ENCODE measurements around the gene MAML2. TPM values are rescaled to one million over a fixed set of nuclear protein-coding genes. Genes with fewer than 3 reads are reported as not detected.

The MAML2 gene
- total RNA-seq, 2 experiments from 2014 or later, result 11.8 to 12.5 TPM

DNA sequence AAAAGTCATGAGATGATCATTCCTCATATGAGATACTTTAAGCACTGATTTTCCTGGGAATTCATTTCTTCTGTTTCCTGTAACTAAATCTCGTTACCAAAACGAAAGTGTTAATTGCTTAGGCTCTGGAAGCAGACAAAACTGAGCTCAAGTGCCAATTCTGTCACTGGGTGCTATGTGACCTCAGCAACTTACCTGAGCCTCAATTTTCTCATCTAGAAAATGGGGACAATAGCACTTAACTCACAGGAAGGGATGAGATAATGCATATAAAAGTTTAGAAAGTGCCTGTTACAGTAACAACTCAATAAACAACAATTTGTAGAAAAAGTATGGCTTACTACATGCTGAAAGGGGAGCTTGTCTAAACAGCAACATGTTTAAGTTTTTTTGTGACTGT lies 248.8 kb downstream of the MAML2 start:
- Mint-ChIP-seq H3K4me3 (no peak overlapping the region), H3K36me3 (ENCODE audit: low read depth) (peaks cover 28% of the 10 kb centered on the region), H3K27ac (no peak overlapping the region), H3K4me1 (ENCODE audit: low read depth) (peaks cover 73% of the 10 kb centered on the region), H3K27me3 (no peaks in the 10 kb centered on the region), H3K9me3 (no peaks in the 10 kb centered on the region)
- no peak for ATAC-seq
- no peak for DNase-seq
- CTCF ChIA-PET, result interaction anchor here (0.7 to 1.9 kb wide), 4 partner anchors 11 to 300 kb away, joined by 3 to 5 read pairs (median 4); partner anchors contain the start of gene MAML2
- TF ChIP-seq, protein P1, sequence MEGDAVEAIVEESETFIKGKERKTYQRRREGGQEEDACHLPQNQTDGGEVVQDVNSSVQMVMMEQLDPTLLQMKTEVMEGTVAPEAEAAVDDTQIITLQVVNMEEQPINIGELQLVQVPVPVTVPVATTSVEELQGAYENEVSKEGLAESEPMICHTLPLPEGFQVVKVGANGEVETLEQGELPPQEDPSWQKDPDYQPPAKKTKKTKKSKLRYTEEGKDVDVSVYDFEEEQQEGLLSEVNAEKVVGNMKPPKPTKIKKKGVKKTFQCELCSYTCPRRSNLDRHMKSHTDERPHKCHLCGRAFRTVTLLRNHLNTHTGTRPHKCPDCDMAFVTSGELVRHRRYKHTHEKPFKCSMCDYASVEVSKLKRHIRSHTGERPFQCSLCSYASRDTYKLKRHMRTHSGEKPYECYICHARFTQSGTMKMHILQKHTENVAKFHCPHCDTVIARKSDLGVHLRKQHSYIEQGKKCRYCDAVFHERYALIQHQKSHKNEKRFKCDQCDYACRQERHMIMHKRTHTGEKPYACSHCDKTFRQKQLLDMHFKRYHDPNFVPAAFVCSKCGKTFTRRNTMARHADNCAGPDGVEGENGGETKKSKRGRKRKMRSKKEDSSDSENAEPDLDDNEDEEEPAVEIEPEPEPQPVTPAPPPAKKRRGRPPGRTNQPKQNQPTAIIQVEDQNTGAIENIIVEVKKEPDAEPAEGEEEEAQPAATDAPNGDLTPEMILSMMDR (IDR thresholded peaks at IDR 0.05), result no peak
- intact Hi-C loops (cut with micrococcal nuclease), result no loop called here
- POLR2A ChIA-PET, result interaction anchor here (1.3 kb wide), 1 partner anchor 17 kb away, joined by 3 read pairs; no protein-coding TSS in a partner anchor

DNA sequence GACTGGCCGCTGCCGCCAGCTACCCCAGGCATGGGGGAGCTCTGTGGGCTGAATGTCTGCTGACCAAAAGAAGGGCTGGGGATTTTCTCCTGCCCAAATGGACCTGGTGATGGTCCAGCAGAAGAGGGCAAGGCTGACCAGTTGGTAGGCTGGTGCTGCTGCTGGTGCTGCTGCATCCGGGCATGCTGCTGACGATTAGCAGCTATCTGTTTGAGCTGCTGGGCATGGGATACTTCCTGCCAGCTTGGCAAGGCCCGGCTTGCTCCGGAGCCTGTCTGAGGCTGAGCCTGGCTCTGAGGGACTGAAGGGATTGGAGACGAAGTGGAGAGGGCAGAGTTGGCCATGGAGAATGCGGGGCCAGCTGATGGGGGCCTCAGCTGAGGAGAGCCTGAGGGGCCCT lies 250.5 kb downstream of the MAML2 start:
- intact Hi-C loops (cut with micrococcal nuclease), result no loop called here
- H3K4me1 Mint-ChIP-seq (ENCODE audit: low read depth), result peaks cover 76% of the 10 kb centered on the region
- CTCF ChIA-PET, result interaction anchor here (0.8 to 2.9 kb wide), 14 partner anchors 9 to 302 kb away, joined by 3 to 13 read pairs (median 4); partner anchors contain the start of gene MAML2
- ATAC-seq (no peak), DNase-seq (no peak)
- H3K27me3 Mint-ChIP-seq, result no peaks in the 10 kb centered on the region
- TF ChIP-seq, protein P1 (IDR thresholded peaks at IDR 0.05), result no peak
- no peak overlapping the region for H3K27ac Mint-ChIP-seq
- no peak overlapping the region for H3K4me3 Mint-ChIP-seq
- H3K36me3 Mint-ChIP-seq (ENCODE audit: low read depth), result peaks cover 33% of the 10 kb centered on the region
- H3K9me3 Mint-ChIP-seq, result no peaks in the 10 kb centered on the region
- POLR2A ChIA-PET, result interaction anchor here (1.1 kb wide), 1 partner anchor 17 kb away, joined by 3 read pairs; no protein-coding TSS in a partner anchor

DNA sequence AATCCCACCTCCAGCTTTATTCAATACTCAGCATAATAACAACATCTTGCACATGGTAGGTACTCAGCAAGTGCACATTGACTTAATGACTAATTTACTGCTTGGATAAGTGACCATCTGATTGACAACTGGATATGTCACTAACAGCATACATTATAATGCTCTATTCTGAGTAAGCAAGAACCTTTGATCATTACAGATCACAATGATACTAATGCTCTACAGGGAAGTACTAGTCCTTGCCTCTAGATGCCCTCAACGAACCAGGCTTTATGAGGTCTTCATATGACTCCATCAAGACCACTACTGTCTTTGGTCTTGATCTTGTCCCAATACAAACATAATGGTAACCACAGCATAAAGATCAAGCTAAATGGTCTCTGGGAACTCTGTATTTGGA lies 251.5 kb downstream of the MAML2 start:
- TF ChIP-seq, protein P1 (IDR thresholded peaks at IDR 0.05), result peak; percentile 14
- H3K4me3 Mint-ChIP-seq, result no peak overlapping the region
- intact Hi-C loops (cut with micrococcal nuclease), result no loop called here
- peaks cover 41% of the 10 kb centered on the region for H3K36me3 Mint-ChIP-seq (ENCODE audit: low read depth)
- DNase-seq (peak; percentile 33), ATAC-seq (peak; percentile 96)
- no peaks in the 10 kb centered on the region for H3K27me3 Mint-ChIP-seq
- ChIA-PET CTCF (interaction anchor here (0.7 to 2.9 kb wide), 20 partner anchors 9 to 303 kb away, joined by 3 to 13 read pairs (median 4); partner anchors contain the start of gene MAML2), POLR2A (interaction anchor here (0.6 to 1.1 kb wide), 4 partner anchors 8 to 62 kb away, joined by 3 to 5 read pairs (median 3); no protein-coding TSS in a partner anchor)
- H3K4me1 Mint-ChIP-seq (ENCODE audit: low read depth), result peaks cover 73% of the 10 kb centered on the region
- H3K27ac Mint-ChIP-seq, result no peak overlapping the region
- no peaks in the 10 kb centered on the region for H3K9me3 Mint-ChIP-seq

DNA sequence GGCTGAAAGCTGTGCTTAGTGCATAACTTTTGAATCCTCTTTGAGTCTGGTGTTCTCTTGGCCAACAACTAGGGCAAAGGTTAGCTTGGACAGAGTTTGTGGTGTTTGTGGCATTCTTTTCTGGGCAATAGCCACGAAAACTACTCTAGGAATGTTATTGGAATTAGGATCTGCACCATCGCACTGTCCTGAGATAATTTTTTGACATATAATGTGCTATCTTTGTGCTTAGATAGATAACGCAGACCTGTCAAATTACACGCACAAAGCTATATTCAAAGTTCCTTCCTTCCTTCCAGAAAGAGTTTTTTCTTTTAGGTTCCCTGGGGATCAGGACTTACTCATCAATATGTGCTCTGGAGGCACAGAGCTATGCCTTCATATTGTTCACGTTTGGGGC lies 252.3 kb downstream of the MAML2 start:
- Mint-ChIP-seq H3K27ac (no peak overlapping the region), H3K36me3 (ENCODE audit: low read depth) (peaks cover 41% of the 10 kb centered on the region), H3K4me3 (no peak overlapping the region), H3K27me3 (no peaks in the 10 kb centered on the region), H3K9me3 (no peaks in the 10 kb centered on the region), H3K4me1 (ENCODE audit: low read depth) (peaks cover 67% of the 10 kb centered on the region)
- intact Hi-C loops (cut with micrococcal nuclease), result no loop called here
- TF ChIP-seq, protein P1 (IDR thresholded peaks at IDR 0.05), result no peak
- no peak for ATAC-seq
- ChIA-PET CTCF (interaction anchor here (0.6 to 2.9 kb wide), 9 partner anchors 10 to 303 kb away, joined by 3 to 13 read pairs (median 4); partner anchors contain the start of gene MAML2), POLR2A (no interaction called here)
- DNase-seq, result no peak

DNA sequence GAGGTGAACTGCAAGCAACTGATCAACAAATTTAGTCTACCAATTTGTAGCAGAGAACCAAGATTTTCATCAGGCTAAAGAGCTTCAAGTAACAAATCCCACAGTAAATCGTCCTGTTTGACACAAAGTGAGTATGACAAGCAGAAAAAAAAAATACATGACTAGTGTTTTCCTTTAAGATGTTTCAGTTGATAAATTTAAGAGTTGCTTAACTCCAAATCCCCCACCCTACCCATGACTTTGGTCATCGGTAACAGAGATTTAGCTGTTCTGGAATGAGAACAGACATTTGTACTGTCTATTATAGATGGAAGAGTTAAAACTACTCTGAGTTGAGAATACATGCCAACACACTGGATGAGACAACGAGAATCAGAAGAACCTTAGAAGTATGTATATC lies 254.1 kb downstream of the MAML2 start:
- ChIA-PET CTCF (interaction anchor here (0.7 to 1.3 kb wide), 3 partner anchors 10 to 28 kb away, joined by 3 read pairs; no protein-coding TSS in a partner anchor), POLR2A (interaction anchor here (0.9 to 1.2 kb wide), 2 partner anchors 11 to 94 kb away, joined by 3 to 4 read pairs; no protein-coding TSS in a partner anchor)
- Mint-ChIP-seq H3K27ac (no peak overlapping the region), H3K4me1 (ENCODE audit: low read depth) (peaks cover 51% of the 10 kb centered on the region), H3K4me3 (no peak overlapping the region), H3K9me3 (no peaks in the 10 kb centered on the region), H3K27me3 (no peaks in the 10 kb centered on the region), H3K36me3 (ENCODE audit: low read depth) (peaks cover 46% of the 10 kb centered on the region)
- no peak for DNase-seq
- intact Hi-C loops (cut with micrococcal nuclease), result loop anchor here (5.0 kb wide), 1 partner anchor 63 kb away; no protein-coding TSS in a partner anchor
- TF ChIP-seq, protein P1 (IDR thresholded peaks at IDR 0.05), result no peak
- ATAC-seq, result no peak

All from activated CD8-positive, alpha-beta T cell treated with anti-CD3 and anti-CD28 coated beads for 36 hours (primary cell).